ENCODE data around the gene SNAPC5. TPM values are rescaled to one million over a fixed set of nuclear protein-coding genes. Genes with fewer than 3 reads are reported as not detected.

Gene SNAPC5, protein sequence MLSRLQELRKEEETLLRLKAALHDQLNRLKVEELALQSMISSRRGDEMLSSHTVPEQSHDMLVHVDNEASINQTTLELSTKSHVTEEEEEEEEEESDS
- total RNA-seq, result 13.2 and 24.5 TPM in 2 replicates

DNA sequence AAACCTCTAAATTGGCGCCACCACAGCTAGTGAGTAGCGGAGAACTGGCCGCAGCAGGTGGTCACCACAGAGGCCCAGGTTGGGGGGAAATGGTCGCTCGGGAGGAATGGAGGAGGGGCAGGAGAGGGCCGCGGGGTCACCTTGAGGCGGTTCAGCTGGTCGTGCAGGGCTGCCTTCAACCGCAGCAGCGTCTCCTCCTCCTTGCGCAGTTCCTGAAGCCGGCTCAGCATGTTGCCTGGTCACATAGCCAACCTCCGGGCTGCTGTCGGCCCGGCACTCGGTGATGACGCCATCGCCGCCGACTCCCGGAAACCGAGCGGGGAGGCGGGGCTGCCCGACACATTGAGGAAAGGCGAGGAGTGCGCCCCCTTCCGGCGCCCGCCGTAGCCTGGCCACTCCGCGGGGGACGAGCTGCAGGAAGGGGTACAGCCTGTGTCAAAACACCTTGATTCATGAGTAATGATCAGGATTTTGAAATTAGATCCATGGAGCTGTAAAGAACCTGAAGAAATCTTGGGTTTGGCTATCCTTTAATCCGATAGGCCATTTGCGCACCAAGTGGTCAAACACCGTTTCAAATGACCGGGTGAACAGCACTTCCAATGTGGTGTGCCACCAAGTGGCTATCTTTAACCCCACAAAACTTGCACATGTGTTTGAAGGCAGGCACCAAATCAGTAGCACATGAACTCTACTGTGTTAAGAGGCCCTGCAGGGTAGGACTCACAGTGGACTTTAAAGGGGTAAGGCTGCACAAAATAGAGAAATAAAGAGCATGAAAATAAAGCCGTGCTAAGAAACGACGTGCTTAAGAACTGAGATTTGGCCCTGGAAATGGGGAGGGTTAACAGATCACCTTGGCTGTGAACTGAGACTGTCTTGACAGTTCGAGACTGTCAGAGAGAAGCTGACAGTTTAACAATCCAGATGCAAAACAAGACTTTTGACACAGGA lies at the start of gene SNAPC5:
SNAPC5 (minus strand) TSS at position 261 of the 954 bp plus-strand sequence; CDS start at position 230, 31 bp downstream.
- peak; percentile 42 for DNase-seq (ENCODE audit: low read depth)
- TF ChIP-seq, protein P1, sequence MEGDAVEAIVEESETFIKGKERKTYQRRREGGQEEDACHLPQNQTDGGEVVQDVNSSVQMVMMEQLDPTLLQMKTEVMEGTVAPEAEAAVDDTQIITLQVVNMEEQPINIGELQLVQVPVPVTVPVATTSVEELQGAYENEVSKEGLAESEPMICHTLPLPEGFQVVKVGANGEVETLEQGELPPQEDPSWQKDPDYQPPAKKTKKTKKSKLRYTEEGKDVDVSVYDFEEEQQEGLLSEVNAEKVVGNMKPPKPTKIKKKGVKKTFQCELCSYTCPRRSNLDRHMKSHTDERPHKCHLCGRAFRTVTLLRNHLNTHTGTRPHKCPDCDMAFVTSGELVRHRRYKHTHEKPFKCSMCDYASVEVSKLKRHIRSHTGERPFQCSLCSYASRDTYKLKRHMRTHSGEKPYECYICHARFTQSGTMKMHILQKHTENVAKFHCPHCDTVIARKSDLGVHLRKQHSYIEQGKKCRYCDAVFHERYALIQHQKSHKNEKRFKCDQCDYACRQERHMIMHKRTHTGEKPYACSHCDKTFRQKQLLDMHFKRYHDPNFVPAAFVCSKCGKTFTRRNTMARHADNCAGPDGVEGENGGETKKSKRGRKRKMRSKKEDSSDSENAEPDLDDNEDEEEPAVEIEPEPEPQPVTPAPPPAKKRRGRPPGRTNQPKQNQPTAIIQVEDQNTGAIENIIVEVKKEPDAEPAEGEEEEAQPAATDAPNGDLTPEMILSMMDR (conservative IDR thresholded peaks at IDR 0.05; ENCODE audit: low read depth, low read length), result peak; percentile 91

DNA sequence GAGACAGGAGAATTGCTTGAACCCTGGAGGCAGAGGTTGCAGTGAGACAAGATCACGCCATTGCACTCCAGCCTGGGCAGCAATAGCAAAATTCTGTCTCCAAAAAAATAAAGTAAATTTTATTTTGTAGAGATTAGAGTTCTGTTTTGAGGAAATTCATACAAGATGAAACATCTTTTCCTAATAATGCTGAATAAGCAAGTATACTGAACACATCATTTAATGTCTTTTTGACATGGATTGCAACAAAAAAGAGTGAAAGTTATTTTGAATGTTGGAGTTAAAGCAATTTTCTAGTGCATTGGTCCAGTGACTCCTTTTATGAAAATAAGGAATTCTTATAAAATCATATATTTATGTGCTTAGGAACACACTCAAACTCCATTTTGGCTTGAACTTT lies 47.7 kb upstream of the SNAPC5 start:
- no peak for DNase-seq (ENCODE audit: low read depth)
- no peak overlapping the region for H3K4me3 ChIP-seq (ENCODE audit: low read depth, low read length)
- TF ChIP-seq, protein P1 (conservative IDR thresholded peaks at IDR 0.05; ENCODE audit: low read depth, low read length), result no peak

More for the DNA sequence above, at the start of gene SNAPC5:
- peak within 1 kb of the TSS; percentile 71 for H3K4me3 ChIP-seq (ENCODE audit: low read depth, low read length)

DNA sequence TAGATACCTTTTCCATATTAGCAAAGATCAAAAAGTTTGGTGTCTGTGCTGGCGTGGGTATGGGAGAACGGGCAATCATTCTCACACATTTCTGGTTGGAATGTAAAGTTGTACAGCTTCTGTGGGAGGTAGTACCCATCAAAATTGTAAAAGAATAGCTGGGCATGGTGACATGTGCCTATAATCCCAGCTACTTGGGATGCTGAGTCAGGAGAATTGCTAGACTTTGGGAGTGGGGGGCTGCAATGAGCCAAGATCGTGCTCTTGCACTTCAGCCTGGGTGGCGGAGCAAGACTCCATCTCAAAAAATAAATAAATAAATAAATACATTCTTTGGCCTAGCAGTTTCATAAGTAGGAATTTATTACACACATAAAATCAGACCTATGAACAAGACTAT lies 45.3 kb upstream of the SNAPC5 start:
- TF ChIP-seq, protein P1 (conservative IDR thresholded peaks at IDR 0.05; ENCODE audit: low read depth, low read length), result no peak
- no peak for DNase-seq (ENCODE audit: low read depth)
- no peak overlapping the region for H3K4me3 ChIP-seq (ENCODE audit: low read depth, low read length)

DNA sequence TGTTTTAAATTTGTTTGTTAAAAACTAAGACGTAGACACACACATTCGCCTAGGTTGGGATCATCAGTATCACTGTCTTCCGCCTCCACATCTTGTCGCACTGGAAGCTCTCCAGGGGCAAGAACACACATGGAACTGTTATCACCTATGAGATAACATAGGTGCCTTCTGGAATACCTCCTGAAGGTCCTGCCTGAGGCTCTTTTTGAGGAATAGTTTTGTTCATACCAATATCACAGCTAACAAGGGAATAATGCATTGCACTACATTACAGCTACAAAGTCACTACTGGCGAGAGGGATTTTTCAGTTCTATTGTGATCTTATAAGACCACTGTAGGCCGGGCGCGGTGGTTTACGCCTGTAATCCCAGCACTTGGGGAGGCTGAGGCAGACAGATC lies 37.5 kb upstream of the SNAPC5 start:
- H3K4me3 ChIP-seq (ENCODE audit: low read depth, low read length), result no peak overlapping the region
- DNase-seq (ENCODE audit: low read depth), result no peak
- TF ChIP-seq, protein P1 (conservative IDR thresholded peaks at IDR 0.05; ENCODE audit: low read depth, low read length), result no peak

DNA sequence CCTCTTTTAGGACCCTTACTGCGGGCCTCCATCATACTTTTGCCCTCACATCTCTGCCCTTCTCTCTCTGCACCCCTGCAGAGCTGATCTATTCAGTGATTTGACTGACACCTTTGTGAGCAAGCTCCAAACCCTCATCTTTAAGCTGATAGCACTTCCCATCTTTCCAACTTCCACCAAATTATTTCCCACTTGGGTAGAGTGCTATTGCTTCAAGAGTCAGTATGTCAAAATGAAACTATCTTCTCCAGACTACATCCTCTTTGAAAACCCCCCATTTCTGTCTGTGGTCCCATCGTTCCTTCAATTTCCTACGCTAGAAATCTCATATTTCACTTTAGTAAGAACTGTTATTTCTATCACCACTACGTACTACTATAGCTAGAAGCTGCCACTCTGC lies 27.3 kb upstream of the SNAPC5 start:
- no peak for DNase-seq (ENCODE audit: low read depth)
- H3K4me3 ChIP-seq (ENCODE audit: low read depth, low read length), result no peak overlapping the region
- TF ChIP-seq, protein P1 (conservative IDR thresholded peaks at IDR 0.05; ENCODE audit: low read depth, low read length), result no peak

DNA sequence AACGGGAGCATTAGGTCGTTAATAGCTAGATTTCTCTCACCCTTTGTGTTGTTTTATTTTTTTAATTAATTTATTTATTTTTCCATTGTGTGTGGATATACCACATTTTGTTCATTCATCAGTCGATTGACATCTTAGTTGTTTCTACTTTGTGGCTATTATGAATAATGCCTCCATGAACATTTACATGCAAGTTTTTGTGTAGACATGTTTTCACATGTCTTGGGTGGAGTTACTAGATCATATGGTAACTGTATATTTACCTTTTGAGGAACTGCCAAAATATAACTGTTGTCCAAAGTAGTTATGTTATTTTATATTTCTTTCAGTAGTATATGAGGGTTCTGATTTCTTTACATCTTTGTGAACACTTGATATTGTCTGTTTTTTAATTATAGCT lies 26.4 kb upstream of the SNAPC5 start:
- TF ChIP-seq, protein P1 (conservative IDR thresholded peaks at IDR 0.05; ENCODE audit: low read depth, low read length), result no peak
- no peak for DNase-seq (ENCODE audit: low read depth)

More for the DNA sequence above, 26.4 kb upstream of the SNAPC5 start:
- H3K4me3 ChIP-seq (ENCODE audit: low read depth, low read length), result no peak overlapping the region

Data from epithelial cell of proximal tubule (primary cell).